SH-SY5Y (cell line): ENCODE data around the gene HYAL1.

Source experiments
- GATA2 ChIP-seq: IDR thresholded peaks from 2 replicates; pipeline ENCODE4 v1.6.1; 2011; ENCODE audit warnings: mild to moderate bottlenecking, low read depth, low read length
- GATA3 ChIP-seq: IDR thresholded peaks from 2 replicates; pipeline ENCODE4 v1.6.1; 2011; ENCODE audit warnings: low read depth, mild to moderate bottlenecking, low read length, moderate library complexity

DNA sequence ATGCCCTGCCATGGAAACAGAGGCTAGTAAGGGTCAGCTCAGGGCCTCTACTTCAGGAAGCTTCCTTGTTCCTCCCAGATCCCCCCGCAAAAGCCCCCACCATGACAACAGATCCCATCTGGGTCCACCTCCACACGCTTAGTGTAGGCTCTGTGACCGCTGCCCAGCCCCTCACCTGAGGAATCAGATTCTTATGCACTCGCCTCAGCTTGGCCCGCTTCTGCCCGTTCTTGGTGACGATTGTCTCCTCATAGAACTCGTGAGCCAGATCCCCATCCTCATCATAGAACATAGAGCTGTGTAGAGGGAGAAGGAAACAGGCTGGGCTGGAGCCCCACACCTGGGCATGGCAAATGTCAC lies 22.8 kb upstream of the HYAL1 start:
- no peak for TF ChIP-seq GATA3
- no peak for TF ChIP-seq GATA2
